ENCODE measurements around the gene SERPINB10.

- TF ChIP-seq ARNTL (CRISPR knock-in tag; IDR thresholded peaks at IDR 0.05; ENCODE audit: borderline replicate concordance, low read depth) (no peak), SNAI2 (CRISPR knock-in tag; IDR thresholded peaks at IDR 0.05) (no peak), PATZ1 (CRISPR knock-in tag; IDR thresholded peaks at IDR 0.05; ENCODE audit: borderline replicate concordance) (no peak), ZFP30 (CRISPR knock-in tag; IDR thresholded peaks at IDR 0.05) (no peak), ZFP3 (CRISPR knock-in tag; IDR thresholded peaks at IDR 0.05) (no peak), ESRRG (CRISPR knock-in tag; IDR thresholded peaks at IDR 0.05) (no peak), POU6F1 (CRISPR knock-in tag; IDR thresholded peaks at IDR 0.05; ENCODE audit: borderline replicate concordance, low read depth) (no peak)
Observed at GRCh38 chr18:63869851-63870250, 37.9 kb upstream of the SERPINB10 start.

Measured in SK-N-SH treated with all-trans-retinoic acid at 6 μM for 48 hours (cell line).